ENCODE results near the gene ERF.
A peak's percentile ranks its signal among the peaks of the same experiment; 100 is the strongest.

ERF gene

GRCh38 chr19:42239544-42240220 is 15.2 kb downstream of the ERF start:
- FAIRE-seq, result no peak

DNA sequence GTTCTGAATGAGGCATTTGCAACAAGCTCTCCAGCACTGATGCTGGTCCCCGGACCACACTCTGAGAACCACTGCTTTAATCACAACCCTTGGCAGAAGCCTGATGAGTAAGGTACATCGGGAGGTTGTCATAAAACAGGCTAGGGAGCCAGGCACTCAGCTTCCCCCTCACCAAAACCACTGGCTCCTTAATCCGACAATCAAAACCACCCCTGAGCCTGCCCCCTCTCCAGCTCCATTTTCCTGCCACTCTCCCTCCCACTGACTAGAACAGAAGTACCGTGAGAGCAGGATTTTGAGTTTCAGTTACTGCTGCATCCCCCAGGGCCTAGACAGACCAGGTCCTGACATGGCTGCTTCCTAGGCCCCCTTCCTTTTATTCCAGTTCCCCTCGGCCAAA is 19.7 kb downstream of the ERF start:
- FAIRE-seq, result no peak

GRCh38 chr19:42234364-42234763 is 20.6 kb downstream of the ERF start:
- FAIRE-seq, result no peak

DNA sequence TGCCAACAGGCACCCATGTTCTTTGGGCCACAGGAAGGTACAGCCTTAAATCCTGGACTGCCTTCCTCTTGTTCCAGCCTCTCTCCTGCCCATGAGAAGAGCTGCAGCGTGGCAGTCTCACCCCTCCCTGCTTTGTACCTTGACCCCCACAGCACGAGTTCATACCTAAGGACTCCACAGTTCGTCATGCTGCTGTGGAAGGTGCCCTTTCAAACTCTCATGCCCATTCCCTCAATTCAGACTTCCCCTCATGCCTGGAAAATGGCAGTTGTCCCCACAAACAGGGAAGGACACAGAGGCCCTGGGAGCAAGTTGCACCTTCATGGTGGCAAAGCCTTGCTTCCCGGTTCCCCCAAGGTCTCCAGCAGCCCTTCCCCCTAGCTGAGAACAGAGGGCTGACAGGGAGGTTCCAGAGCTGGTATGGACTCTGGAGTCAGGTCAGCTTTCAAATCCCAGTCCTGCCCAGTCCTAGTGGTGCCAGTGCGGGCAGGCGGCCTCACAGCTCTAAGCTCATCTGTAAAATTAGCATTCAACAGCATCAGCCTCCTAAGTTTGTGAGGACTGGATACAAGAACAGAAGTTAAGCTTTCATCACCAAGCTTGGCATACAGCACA is 21.1 kb downstream of the ERF start:
- FAIRE-seq, result no peak

DNA sequence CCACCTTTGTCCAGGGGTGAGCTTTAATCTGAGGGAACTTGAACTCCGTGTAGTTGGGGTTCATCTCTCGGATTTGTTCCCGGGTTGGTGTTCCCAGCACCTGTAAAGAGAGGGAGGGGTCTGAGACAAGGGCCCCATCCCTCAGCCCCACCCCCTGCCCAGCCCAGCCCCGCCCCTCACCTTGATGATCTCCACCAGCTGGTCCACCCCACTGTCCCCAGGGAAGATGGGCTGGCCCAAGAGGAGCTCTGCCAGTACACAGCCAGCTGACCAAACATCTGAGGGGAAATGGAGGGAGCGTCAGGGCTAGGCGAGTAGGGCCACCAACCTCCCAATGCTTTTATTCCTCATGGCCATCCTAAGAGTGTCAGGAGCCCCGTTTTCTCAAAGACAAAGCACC is 21.8 kb downstream of the ERF start:
- no peak for FAIRE-seq

- no peak for FAIRE-seq
These were observed 22.5 kb downstream of the ERF start for GRCh38 chr19:42232435-42232834.

DNA sequence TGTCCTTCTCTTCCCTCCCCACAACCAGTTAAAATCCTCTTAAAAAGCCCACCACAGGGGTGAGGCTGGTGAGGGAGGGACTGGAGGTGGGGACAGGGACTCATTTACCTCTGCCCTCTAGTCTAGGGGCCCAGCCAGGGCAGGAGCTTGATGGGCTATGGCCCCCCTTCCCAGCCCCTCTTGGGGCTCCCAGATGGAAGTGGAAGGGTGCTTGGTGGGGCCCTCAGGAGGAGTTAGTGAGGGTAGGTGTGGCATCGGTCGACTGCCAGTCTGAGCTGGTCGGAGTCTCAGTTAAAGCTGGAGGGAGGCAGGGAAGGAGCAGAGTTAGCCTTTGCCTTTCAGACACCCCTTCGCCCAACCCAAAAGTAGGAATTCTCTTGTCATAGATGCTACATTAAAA is 24.4 kb downstream of the ERF start:
- no peak for FAIRE-seq

DNA sequence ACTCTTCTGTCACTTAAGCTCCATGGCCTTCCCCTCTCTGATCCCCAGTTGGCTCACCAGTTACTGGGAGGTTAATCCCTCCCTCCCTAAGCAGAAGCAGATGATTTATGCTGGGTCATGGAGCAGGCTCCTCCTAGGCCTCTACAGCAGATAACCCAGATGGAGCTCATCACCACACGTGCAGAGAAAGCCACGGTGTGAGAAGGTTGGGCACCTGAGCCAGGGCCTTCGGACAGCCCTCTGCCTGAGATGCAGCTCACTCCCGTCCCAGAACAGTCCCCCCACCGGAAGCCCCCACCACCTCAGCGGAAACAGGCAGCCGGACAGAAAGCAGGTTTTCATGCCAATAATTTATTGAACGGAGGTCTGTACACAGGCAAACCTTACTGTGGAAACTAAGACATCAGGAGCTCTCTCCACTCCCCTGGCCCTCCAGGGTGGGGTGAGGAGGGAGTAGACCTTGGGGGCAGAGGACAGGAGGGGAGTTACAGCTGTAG is 25.0 kb downstream of the ERF start:
- no peak for FAIRE-seq

- FAIRE-seq, result no peak
These were observed 25.6 kb downstream of the ERF start for GRCh38 chr19:42229301-42229854.

GRCh38 chr19:42228641-42229040 is 26.3 kb downstream of the ERF start:
- FAIRE-seq, result no peak

- no peak for FAIRE-seq
These were observed 28.0 kb downstream of the ERF start for GRCh38 chr19:42226886-42227285.

DNA sequence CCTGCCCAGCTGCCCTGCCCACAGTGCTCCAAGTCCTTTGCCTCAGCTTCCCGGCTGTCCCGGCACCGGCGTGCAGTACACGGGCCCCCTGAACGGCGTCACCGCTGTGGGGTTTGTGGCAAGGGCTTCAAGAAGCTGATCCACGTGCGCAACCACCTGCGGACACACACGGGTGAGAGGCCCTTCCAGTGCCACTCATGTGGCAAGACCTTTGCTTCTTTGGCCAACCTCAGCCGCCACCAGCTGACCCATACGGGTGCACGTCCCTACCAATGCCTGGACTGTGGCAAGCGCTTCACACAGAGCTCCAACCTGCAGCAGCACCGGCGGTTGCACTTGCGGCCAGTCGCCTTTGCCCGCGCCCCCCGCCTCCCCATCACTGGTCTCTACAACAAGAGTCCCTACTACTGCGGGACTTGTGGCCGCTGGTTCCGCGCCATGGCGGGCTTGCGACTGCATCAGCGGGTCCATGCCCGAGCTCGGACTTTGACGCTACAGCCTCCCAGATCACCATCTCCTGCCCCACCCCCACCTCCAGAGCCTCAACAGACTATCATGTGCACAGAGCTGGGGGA is 29.1 kb downstream of the ERF start:
- FAIRE-seq, result no peak

DNA sequence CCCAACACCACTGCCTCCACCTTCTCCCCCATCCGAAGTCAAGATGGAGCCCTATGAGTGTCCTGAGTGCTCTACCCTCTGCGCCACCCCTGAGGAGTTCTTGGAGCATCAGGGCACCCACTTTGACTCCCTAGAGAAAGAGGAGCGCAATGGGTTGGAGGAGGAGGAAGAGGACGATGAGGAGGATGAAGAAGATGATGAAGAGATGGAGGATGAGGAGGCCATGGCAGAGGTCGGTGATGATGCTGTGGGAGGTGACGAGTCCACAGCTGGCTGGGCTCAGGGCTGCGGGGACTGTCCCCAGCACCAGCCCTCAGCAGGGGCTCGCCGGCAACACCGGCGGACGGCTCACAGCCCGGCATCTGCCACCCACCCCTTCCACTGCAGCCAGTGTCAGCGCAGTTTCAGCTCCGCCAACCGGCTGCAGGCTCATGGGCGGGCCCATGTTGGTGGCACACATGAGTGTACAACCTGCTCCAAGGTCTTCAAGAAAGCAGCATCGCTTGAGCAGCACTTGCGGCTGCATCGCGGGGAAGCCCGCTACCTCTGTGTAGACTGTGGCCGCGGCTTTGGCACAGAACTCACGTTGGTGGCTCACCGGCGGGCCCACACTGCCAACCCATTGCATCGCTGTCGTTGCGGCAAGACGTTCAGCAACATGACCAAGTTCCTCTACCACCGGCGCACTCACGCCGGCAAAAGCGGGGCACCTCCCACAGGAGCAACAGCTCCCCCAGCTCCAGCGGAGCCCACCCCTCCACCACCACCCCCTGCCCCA is 29.8 kb downstream of the ERF start:
- FAIRE-seq, result no peak

DNA sequence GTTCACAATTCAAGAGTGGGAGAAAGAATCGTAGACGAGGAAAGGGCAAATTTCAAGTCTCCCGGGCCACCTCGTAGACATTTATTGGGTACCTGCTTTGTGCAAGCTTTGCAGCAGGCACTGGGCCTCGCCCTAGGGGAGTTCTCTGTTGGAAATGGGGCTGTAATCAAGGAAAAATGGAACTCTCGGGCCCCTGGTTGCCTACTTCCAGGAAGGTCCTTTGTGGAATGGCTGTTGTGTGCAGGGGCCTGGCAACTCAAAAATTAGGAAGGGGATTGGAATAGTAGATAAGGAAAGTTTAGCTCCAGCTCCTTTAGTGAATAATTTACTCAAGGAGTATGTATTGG is 34.2 kb downstream of the ERF start:
- FAIRE-seq, result no peak

DNA sequence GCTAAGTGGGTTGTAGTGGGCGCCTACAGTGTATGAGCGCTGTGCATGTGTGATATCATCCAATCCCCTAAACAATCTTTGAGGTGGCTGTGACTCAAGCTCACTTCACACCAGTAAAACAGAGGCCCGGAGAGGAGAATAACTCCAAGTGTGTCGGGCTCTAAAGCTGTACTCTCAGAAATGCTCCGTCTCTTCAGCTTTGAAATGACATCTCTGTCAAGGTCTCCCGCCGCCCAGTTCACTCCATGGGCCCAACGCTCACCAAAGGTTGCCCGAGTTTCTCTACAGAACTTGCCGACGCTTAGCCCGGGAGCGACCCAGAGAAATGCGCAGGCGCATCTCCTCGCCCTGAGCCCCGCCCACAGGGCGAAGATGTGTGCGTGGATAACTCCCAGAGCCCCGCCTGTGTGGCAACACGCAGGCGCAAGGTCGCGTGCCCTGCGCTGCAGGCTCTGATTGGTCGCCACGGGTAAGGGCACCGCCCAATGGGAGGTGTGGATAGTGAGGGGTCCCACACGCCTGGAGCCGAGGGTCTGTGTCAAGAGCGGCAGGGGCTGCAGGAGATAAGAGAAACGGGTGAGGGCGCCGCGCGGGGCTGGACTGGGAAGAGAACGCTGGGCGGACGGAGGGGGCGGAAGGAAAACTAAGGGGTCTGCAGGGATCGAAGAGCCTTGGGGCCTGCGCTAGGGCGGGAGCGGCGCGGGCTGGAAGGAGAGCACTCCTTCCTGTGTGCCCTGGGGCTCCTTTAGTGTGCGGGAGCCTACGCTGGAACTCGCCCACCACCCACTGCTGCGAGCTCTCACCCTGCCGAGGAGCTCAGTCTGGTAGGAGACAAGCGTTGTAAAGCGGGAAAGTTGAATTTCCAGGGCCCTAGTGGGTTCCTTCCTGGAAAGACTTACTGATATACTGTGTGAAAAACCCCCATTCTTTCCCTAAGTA is 34.8 kb downstream of the ERF start, which contains the start of gene ZNF526:
TSS of gene ZNF526 (plus strand) at position 501 of the 939 bp plus-strand sequence. CDS start 4,092 bp downstream, outside the sequence.
- peak; percentile 88 for FAIRE-seq

GRCh38 chr19:42217520-42218437 is 37.1 kb downstream of the ERF start, which contains the start of gene DEDD2:
Gene DEDD2, minus strand, starts transcription at chr19:42217677. Its CDS starts 670 bp downstream, at chr19:42217007.
- FAIRE-seq, result peak; percentile 79

GRCh38 chr19:42216653-42217519 is 38.0 kb downstream of the ERF start:
- no peak for FAIRE-seq

DNA sequence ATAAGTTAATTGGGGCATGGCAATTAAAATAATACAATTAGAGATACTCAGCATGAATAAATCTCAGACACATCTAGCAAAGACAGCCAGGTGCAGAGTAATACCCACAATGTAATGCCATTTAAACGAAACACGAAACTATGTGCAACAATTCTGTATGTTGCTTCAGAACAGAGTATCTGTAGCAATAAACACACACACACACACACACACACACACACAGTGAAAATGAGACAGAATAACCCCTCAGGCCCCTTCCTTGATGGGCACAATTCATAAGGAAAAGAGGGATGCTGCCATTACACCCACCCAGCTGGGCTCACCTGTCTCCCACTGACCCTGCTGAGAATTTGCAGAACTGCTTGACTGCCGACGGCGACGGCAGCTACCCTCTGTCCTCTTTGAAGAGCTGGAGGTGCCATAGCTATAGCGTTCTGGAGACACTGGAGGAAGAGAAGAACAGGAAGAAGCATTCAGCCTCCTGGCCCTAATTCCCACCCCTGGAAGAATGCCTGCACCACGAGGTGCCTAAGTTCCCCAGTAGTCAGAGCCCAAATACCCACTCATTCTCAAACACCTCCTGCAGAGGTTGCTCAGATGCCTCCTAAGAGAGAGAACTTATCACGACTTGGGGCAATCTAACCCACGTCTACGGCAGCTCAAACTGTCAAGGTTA is 40.0 kb downstream of the ERF start:
- no peak for FAIRE-seq

GRCh38 chr19:42212886-42213285 is 42.0 kb downstream of the ERF start:
- FAIRE-seq, result no peak
